Measurements from ENCODE around the gene CYB5RL.

DNA sequence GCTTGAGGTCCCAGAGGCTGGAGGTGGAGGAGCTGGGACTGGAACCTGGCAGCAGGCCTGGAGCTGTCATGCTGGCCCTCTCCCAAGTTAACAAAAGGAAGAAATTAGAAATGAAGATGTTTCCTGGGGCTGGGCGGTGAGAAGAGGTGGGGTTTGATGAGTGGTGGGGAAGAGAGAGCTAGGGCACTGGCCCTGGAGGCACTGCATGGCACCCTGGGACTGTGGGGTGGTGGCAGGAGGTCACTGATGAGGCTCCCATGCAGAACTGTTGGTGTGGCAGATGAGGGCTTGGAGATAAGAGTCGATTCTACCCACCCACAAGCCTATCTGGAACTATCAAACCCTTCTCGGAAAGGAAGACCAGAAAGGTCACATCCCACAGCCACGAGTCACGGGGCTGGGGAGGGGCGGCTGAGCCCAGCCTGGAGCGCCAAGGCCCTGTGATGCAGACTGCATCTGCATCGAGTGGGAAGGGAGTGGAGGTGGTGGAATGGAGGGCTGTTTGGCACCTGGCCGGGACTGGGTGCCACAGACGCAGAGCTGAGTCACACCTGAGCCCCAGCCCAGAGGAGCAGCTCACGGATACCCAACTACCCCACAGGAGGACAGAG, 29.6 kb upstream of the CYB5RL start:
- TF ChIP-seq, protein P1, sequence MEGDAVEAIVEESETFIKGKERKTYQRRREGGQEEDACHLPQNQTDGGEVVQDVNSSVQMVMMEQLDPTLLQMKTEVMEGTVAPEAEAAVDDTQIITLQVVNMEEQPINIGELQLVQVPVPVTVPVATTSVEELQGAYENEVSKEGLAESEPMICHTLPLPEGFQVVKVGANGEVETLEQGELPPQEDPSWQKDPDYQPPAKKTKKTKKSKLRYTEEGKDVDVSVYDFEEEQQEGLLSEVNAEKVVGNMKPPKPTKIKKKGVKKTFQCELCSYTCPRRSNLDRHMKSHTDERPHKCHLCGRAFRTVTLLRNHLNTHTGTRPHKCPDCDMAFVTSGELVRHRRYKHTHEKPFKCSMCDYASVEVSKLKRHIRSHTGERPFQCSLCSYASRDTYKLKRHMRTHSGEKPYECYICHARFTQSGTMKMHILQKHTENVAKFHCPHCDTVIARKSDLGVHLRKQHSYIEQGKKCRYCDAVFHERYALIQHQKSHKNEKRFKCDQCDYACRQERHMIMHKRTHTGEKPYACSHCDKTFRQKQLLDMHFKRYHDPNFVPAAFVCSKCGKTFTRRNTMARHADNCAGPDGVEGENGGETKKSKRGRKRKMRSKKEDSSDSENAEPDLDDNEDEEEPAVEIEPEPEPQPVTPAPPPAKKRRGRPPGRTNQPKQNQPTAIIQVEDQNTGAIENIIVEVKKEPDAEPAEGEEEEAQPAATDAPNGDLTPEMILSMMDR (IDR thresholded peaks at IDR 0.05; ENCODE audit: low read depth, low read length): no peak
- no peak for TF ChIP-seq EZH2phosphoT487 (IDR thresholded peaks at IDR 0.05; ENCODE audit: low read depth)

Measured in OCI-LY3 (cell line).